ENCODE data around the gene KCNG4.

Gene KCNG4

GRCh38 chr16:84239909-84240308 is at the start of gene KCNG4:
Gene KCNG4 (minus strand): TSS chr16:84240012. CDS start chr16:84237485, 2,527 bp downstream.
- H3K27me3 Mint-ChIP-seq (ENCODE audit: low read depth): peaks cover 46% of the 10 kb centered on the region
- H3K36me3 Mint-ChIP-seq (ENCODE audit: low read depth): no peaks in the 10 kb centered on the region
- peaks cover 40% of the 10 kb centered on the region for H3K4me1 Mint-ChIP-seq
- peak within 1 kb of the TSS; percentile 23 to 50 (median 44) for H3K27ac Mint-ChIP-seq
- H3K4me3 Mint-ChIP-seq: peak within 1 kb of the TSS in 1 of 3 experiments; percentile 25
- no peak for TF ChIP-seq CTCF (IDR thresholded peaks at IDR 0.05; ENCODE audit: unreplicated experiment in 3 of 3)
- peaks cover 5% of the 10 kb centered on the region for H3K9me3 Mint-ChIP-seq

GRCh38 chr16:84288902-84289301 is 49.1 kb upstream of the KCNG4 start:
- Mint-ChIP-seq H3K9me3 (peaks cover 5% of the 10 kb centered on the region), H3K36me3 (ENCODE audit: low read depth) (no peaks in the 10 kb centered on the region), H3K4me3 (no peak overlapping the region), H3K27me3 (ENCODE audit: low read depth) (peaks cover 38% of the 10 kb centered on the region), H3K4me1 (peaks cover 41% of the 10 kb centered on the region), H3K27ac (peak overlapping the region in 1 of 3 experiments; percentile 79)
- no peak for TF ChIP-seq CTCF (IDR thresholded peaks at IDR 0.05; ENCODE audit: unreplicated experiment in 3 of 3)

GRCh38 chr16:84286578-84287240 is 46.9 kb upstream of the KCNG4 start:
- Mint-ChIP-seq H3K4me1 (peaks cover 45% of the 10 kb centered on the region), H3K36me3 (ENCODE audit: low read depth) (no peaks in the 10 kb centered on the region), H3K27me3 (ENCODE audit: low read depth) (peaks cover 43% of the 10 kb centered on the region), H3K9me3 (peaks cover 5% of the 10 kb centered on the region), H3K4me3 (no peak overlapping the region), H3K27ac (no peak overlapping the region)
- no peak for TF ChIP-seq CTCF (IDR thresholded peaks at IDR 0.05; ENCODE audit: unreplicated experiment in 3 of 3)

- H3K9me3 Mint-ChIP-seq: peaks cover 5% of the 10 kb centered on the region
- peaks cover 40% of the 10 kb centered on the region for H3K4me1 Mint-ChIP-seq
- peak overlapping the region in 1 of 3 experiments; percentile 25 for H3K4me3 Mint-ChIP-seq
- TF ChIP-seq CTCF (IDR thresholded peaks at IDR 0.05; ENCODE audit: unreplicated experiment in 3 of 3): no peak
- peaks cover 49% of the 10 kb centered on the region for H3K27me3 Mint-ChIP-seq (ENCODE audit: low read depth)
- no peaks in the 10 kb centered on the region for H3K36me3 Mint-ChIP-seq (ENCODE audit: low read depth)
- peak overlapping the region; percentile 58 to 81 (median 79) for H3K27ac Mint-ChIP-seq
Observed at GRCh38 chr16:84284154-84284722, 44.4 kb upstream of the KCNG4 start.

- no peak for TF ChIP-seq CTCF (IDR thresholded peaks at IDR 0.05; ENCODE audit: unreplicated experiment in 3 of 3)
- Mint-ChIP-seq H3K4me1 (peaks cover 39% of the 10 kb centered on the region), H3K27me3 (ENCODE audit: low read depth) (peaks cover 54% of the 10 kb centered on the region), H3K27ac (peak overlapping the region; percentile 58 to 81 (median 79)), H3K9me3 (peaks cover 4% of the 10 kb centered on the region), H3K36me3 (ENCODE audit: low read depth) (no peaks in the 10 kb centered on the region), H3K4me3 (peak overlapping the region; percentile 9 to 26 (median 25))
Observed at GRCh38 chr16:84283314-84284153, 43.7 kb upstream of the KCNG4 start.

Measured in nephron (organoid).